Tibial nerve (tissue), 3 donors: ENCODE results near the gene LLPH.

ENCODE experiments used
- POLR2A ChIP-seq, 2 donors: fragments of 450-650 bp; IDR thresholded peaks; one replicate each; pipeline ENCODE4 v1.6.1; 2017; ENCODE audit warnings: antibody characterized with exemption in 2 of 2, mild to moderate bottlenecking in 2 of 2, moderate library complexity in 2 of 2
- TF ChIP-seq, protein P1 (sequence below), 5 experiments: fragments of 200-600 bp in 3 of 5; fragments of 450-650 bp in 2 of 5; sonication (generic) in 3 of 5; IDR thresholded peaks; one replicate each; pipeline ENCODE4 v1.5.1; 2016 to 2019; ENCODE audit warnings: antibody characterized with exemption in 5 of 5, mild to moderate bottlenecking in 3 of 5, moderate library complexity in 2 of 5

DNA sequence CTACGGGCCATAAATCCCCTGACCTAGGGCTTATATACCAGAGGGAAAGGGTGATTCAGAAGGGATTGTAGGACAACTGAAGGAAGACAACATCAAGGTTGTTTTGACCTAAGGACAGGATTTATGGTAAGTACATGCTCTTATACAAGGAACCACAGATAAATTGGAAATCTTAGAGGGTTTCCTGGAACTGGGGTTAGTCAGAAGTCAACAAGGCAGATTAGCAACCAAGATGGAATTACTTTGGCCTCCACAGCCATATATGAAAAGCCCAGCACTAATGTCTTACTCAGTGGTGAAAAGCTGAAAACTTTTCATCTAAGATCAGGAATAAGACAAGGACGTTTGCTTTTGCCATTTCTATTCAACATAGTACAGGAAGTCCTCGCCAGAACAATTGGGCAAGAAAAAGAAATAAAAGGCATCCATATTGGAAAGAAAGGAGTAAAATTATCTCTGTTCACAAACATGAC lies 33.8 kb upstream of the LLPH start:
- TF ChIP-seq, protein P1, sequence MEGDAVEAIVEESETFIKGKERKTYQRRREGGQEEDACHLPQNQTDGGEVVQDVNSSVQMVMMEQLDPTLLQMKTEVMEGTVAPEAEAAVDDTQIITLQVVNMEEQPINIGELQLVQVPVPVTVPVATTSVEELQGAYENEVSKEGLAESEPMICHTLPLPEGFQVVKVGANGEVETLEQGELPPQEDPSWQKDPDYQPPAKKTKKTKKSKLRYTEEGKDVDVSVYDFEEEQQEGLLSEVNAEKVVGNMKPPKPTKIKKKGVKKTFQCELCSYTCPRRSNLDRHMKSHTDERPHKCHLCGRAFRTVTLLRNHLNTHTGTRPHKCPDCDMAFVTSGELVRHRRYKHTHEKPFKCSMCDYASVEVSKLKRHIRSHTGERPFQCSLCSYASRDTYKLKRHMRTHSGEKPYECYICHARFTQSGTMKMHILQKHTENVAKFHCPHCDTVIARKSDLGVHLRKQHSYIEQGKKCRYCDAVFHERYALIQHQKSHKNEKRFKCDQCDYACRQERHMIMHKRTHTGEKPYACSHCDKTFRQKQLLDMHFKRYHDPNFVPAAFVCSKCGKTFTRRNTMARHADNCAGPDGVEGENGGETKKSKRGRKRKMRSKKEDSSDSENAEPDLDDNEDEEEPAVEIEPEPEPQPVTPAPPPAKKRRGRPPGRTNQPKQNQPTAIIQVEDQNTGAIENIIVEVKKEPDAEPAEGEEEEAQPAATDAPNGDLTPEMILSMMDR (IDR thresholded peaks at IDR 0.05): no peak
- TF ChIP-seq POLR2A (IDR thresholded peaks at IDR 0.05): no peak
